ENCODE results near the gene DUSP8. TPM values are rescaled to one million over a fixed set of nuclear protein-coding genes. Genes with fewer than 3 reads are reported as not detected.
A peak's percentile ranks its signal among the peaks of the same experiment; 100 is the strongest.
"Not testable (repeated sequence)": the region's sequence is repeated elsewhere in the genome, so short reads cannot be mapped to it uniquely, and the experiment has no call there.

The DUSP8 gene, protein sequence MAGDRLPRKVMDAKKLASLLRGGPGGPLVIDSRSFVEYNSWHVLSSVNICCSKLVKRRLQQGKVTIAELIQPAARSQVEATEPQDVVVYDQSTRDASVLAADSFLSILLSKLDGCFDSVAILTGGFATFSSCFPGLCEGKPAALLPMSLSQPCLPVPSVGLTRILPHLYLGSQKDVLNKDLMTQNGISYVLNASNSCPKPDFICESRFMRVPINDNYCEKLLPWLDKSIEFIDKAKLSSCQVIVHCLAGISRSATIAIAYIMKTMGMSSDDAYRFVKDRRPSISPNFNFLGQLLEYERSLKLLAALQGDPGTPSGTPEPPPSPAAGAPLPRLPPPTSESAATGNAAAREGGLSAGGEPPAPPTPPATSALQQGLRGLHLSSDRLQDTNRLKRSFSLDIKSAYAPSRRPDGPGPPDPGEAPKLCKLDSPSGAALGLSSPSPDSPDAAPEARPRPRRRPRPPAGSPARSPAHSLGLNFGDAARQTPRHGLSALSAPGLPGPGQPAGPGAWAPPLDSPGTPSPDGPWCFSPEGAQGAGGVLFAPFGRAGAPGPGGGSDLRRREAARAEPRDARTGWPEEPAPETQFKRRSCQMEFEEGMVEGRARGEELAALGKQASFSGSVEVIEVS
- 10 to 100 TPM in 2 of 5 donors, 1 to 10 TPM in 3; 5.2 to 64.3 (median 8.7) TPM for total RNA-seq
- total RNA-seq (2013): 1.6 TPM
- total RNA-seq: 2.6 to 177 (median 24.7) reads per million in 29 experiments

DNA sequence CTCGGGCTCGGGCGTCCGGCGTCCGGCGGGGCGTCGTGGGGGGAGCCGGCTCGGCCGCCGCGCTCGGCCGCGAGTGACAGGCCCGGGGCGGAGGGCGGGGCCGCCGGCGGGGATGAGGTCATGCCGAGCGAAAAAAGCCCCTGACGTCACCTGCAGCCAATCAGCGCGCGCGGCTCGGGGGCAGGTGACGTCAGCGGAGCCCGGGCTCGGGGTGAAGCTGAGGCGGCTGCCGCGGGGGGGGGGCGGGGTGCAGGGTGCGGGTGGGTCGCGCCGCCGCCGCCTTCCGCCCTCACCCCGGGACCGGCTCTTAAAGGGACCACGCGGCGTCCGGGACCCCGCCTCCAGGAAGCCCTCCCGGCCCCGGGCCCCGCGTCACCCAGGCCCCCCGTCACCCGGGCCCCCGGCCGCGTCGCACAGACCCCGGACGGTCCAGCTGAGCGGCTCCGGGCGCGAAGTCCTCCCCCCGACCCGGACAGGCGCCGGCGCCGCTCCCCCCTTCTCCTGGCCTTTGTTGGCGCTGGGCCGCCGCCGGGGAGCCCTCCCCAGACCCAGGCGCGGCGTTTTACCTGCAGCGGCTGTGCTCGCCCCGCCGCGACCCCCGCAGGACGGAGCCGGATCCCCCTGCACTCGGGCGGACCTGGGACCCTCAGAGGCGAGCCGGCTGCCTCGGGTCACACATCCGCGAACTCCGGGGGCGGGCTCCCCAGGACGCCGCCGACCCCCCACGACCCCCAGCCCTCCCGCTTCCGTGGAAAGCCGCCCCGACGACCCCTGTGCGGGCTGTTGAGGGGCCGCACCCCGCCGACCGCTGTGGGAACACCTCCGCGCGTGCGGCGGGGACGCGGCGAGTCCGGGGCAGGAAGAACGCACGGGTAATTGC lies at the start of gene DUSP8:
Gene DUSP8 (minus strand): TSS at position 75 of the 880 bp plus-strand sequence. CDS start 6,445 bp downstream, outside the sequence.
- POLR2A ChIA-PET: interaction anchor here in 1 of 2 donors (0.6 to 0.9 kb wide), 2 partner anchors 26 to 190 kb away, joined by 3 to 5 read pairs; no protein-coding TSS in a partner anchor
- Mint-ChIP-seq H3K9me3 (no peaks in the 10 kb centered on the region), H3K4me3 (peak within 1 kb of the TSS; percentile 73 to 84 (median 79)), H3K4me1 (peaks cover 26 to 30% (median 27%) of the 10 kb centered on the region in 3 donors), H3K27ac (peak within 1 kb of the TSS in 1 of 2 donors; percentile 64), H3K36me3 (no peaks in the 10 kb centered on the region), H3K27me3 (peaks cover 0 to 1% of the 10 kb centered on the region in 2 donors)
- WGBS (ENCODE audit: insufficient coverage): under 1% methylated on average over 115 of the region's 124 CpGs
- Histone ChIP-seq H3K4me3 (ENCODE audit: control insufficient read depth in 1 of 2, extremely low read depth in 1 of 2, low read length in 1 of 2) (peak within 1 kb of the TSS; percentile 56 to 67), H3K9me3 (no peaks in the 10 kb centered on the region), H3K27me3 (replicated peaks in 1 of 2; ENCODE audit: control insufficient read depth in 2 of 2, extremely low read depth in 1 of 2, insufficient read depth in 2 of 2, low read length in 1 of 2) (peaks cover 2 to 16% of the 10 kb centered on the region in 2 experiments), H3K27ac (ENCODE audit: low read length) (peak within 1 kb of the TSS; percentile 89), H3K36me3 (ENCODE audit: control insufficient read depth in 2 of 2, extremely low read depth in 1 of 2, insufficient read depth in 1 of 2, low read length in 1 of 2) (no peaks in the 10 kb centered on the region), H3K4me1 (ENCODE audit: control insufficient read depth in 1 of 2, extremely low read depth in 1 of 2, insufficient read depth in 2 of 2, low read length in 2 of 2) (peaks cover 12 to 62% of the 10 kb centered on the region in 2 experiments)
- CTCF ChIA-PET: interaction anchor here (1.4 to 2.7 kb wide), 2 partner anchors 26 kb away, joined by 8 to 43 read pairs; no protein-coding TSS in a partner anchor
- ATAC-seq (replicated peaks in 1 of 4): peak; percentile 60 to 77 (median 66)
- peak; percentile 81 to 99 (median 94) for DNase-seq

DNA sequence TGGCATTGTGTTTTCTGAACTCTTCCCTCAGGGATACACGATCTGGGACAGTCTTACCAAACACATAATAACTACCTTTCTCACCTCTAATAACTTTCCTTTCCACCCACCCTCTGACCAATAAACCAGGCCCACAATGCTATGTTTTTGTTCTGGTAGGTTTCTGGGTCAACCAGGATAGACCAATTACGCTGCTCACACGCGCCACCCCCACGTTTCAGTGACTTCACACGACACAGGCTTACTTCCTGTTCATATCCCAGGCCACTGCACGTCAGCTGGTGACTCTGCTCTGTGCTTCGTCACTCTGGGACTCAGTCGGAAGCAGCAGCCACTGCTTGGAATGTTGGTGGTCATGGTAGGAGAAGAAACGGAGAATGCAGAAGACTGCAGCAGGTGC lies 47.4 kb upstream of the DUSP8 start:
- Mint-ChIP-seq H3K36me3 (no peaks in the 10 kb centered on the region), H3K4me3 (no peak overlapping the region), H3K27me3 (peaks cover 26 to 38% of the 10 kb centered on the region in 2 donors), H3K4me1 (peaks cover 0 to 6% (median 6%) of the 10 kb centered on the region in 3 donors), H3K27ac (peak overlapping the region in 1 of 2 donors; percentile 26), H3K9me3 (no peaks in the 10 kb centered on the region)
- peaks cover 2 to 25% of the 10 kb centered on the region in 2 experiments for H3K27me3 ChIP-seq (replicated peaks in 1 of 2; ENCODE audit: control insufficient read depth in 2 of 2, extremely low read depth in 1 of 2, insufficient read depth in 2 of 2, low read length in 1 of 2)
- H3K27ac ChIP-seq (ENCODE audit: low read length): no peak overlapping the region
- H3K4me1 ChIP-seq (ENCODE audit: control insufficient read depth in 1 of 2, extremely low read depth in 1 of 2, insufficient read depth in 2 of 2, low read length in 2 of 2): no peaks in the 10 kb centered on the region
- CTCF ChIA-PET: interaction anchor here (0.6 to 1.2 kb wide), 4 partner anchors 13 to 691 kb away, joined by 3 to 6 read pairs (median 3); no protein-coding TSS in a partner anchor
- POLR2A ChIA-PET: interaction anchor here in 1 of 2 donors (0.7 kb wide), 1 partner anchor 269 kb away, joined by 3 read pairs; no protein-coding TSS in a partner anchor
- H3K9me3 ChIP-seq: no peaks in the 10 kb centered on the region
- no peaks in the 10 kb centered on the region for H3K36me3 ChIP-seq (ENCODE audit: control insufficient read depth in 2 of 2, extremely low read depth in 1 of 2, insufficient read depth in 1 of 2, low read length in 1 of 2)
- no peak overlapping the region for H3K4me3 ChIP-seq (ENCODE audit: control insufficient read depth in 1 of 2, extremely low read depth in 1 of 2, low read length in 1 of 2)
- DNase-seq: peak in 11 of 35 experiments; percentile 4 to 41 (median 14)
- WGBS (ENCODE audit: insufficient coverage): 57% methylated on average over 1 of the region's 10 CpGs
- ATAC-seq (replicated peaks in 1 of 4): peak in 2 of 4 experiments; percentile 58 to 79

DNA sequence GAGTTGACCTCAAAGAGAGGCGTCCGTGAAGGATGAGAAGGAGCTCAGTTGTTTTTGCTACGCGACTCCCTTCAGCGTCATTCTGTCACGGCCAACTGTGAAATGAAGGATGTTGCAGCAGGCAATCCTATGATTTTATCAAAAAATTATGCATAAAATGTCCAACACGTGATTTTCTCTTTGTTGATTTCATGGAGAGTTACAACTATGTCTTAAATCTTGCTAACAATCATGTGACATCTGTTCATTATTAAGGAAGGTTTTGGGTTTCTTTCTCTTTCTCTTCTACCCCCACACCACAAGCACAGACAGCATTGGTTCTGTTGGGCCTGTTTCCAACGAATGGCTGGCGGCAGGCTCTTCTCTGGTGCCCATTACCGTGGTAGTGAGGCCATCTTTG lies 46.2 kb upstream of the DUSP8 start:
- H3K27me3 Mint-ChIP-seq: peaks cover 26 to 40% of the 10 kb centered on the region in 2 donors
- CTCF ChIA-PET: no interaction called here
- no peak overlapping the region for H3K27ac Mint-ChIP-seq

DNA sequence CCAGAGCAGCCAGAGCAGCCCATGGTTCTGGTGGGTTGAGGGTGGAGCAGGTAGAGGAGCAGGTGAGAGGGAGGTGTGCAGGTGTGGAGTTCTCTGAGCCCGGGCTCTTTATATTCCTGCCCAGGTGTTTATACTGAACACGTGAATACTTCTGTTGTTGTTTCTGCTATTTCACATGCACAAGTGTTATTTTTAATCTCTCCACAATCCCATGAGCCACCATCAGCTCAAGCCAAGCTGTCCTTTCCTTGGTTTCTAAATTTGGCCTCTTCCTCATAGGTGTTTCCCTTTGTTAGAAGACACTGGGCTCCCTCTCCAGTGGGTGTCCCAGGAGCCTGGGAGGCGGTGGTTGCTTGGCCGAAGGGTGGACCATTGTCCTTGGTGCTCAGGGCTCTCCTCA lies 36.3 kb upstream of the DUSP8 start, which contains the start of gene KRTAP5-3:
Gene KRTAP5-3 (minus strand): TSS at position 101 of the 400 bp plus-strand sequence. CDS start 78 bp downstream, at position 23.
- ChIA-PET CTCF (interaction anchor here in 1 of 2 donors (0.9 kb wide), 1 partner anchor 13 kb away, joined by 3 read pairs; no protein-coding TSS in a partner anchor), POLR2A (no interaction called here)
- DNase-seq (no peak), ATAC-seq (replicated peaks in 1 of 4) (no peak)
- no peaks in the 10 kb centered on the region for H3K36me3 Mint-ChIP-seq
- H3K4me1 Mint-ChIP-seq: peaks cover 6 to 11% (median 9%) of the 10 kb centered on the region in 3 donors
- peaks cover 21 to 28% of the 10 kb centered on the region in 2 donors for H3K27me3 Mint-ChIP-seq
- no peak within 1 kb of the TSS for H3K27ac ChIP-seq (ENCODE audit: low read length)
- no peak within 1 kb of the TSS for H3K27ac Mint-ChIP-seq
- peaks cover 0 to 49% of the 10 kb centered on the region in 2 experiments for H3K27me3 ChIP-seq (replicated peaks in 1 of 2; ENCODE audit: control insufficient read depth in 2 of 2, extremely low read depth in 1 of 2, insufficient read depth in 2 of 2, low read length in 1 of 2)
- 83% methylated on average over 2 of the region's 4 CpGs for WGBS (ENCODE audit: insufficient coverage)
- H3K4me3 Mint-ChIP-seq: no peak within 1 kb of the TSS
- H3K36me3 ChIP-seq (ENCODE audit: control insufficient read depth in 2 of 2, extremely low read depth in 1 of 2, insufficient read depth in 1 of 2, low read length in 1 of 2): no peaks in the 10 kb centered on the region
- H3K4me1 ChIP-seq (ENCODE audit: control insufficient read depth in 1 of 2, extremely low read depth in 1 of 2, insufficient read depth in 2 of 2, low read length in 2 of 2): peaks cover 0 to 11% of the 10 kb centered on the region in 2 experiments
- H3K4me3 ChIP-seq (ENCODE audit: control insufficient read depth in 1 of 2, extremely low read depth in 1 of 2, low read length in 1 of 2): no peak within 1 kb of the TSS
- H3K9me3 Mint-ChIP-seq: no peaks in the 10 kb centered on the region
- no peaks in the 10 kb centered on the region for H3K9me3 ChIP-seq

More for the DNA sequence above, 46.2 kb upstream of the DUSP8 start:
- peaks cover 2 to 28% of the 10 kb centered on the region in 2 experiments for H3K27me3 ChIP-seq (replicated peaks in 1 of 2; ENCODE audit: control insufficient read depth in 2 of 2, extremely low read depth in 1 of 2, insufficient read depth in 2 of 2, low read length in 1 of 2)
- Mint-ChIP-seq H3K4me3 (no peak overlapping the region), H3K9me3 (no peaks in the 10 kb centered on the region), H3K4me1 (peaks cover 0 to 6% (median 6%) of the 10 kb centered on the region in 3 donors), H3K36me3 (no peaks in the 10 kb centered on the region)
- no peak overlapping the region for H3K4me3 ChIP-seq (ENCODE audit: control insufficient read depth in 1 of 2, extremely low read depth in 1 of 2, low read length in 1 of 2)
- 100% methylated on average over 1 of the region's 10 CpGs for WGBS (ENCODE audit: insufficient coverage)
- DNase-seq (no peak), ATAC-seq (replicated peaks in 1 of 4) (no peak)
- POLR2A ChIA-PET: no interaction called here
- no peaks in the 10 kb centered on the region for H3K9me3 ChIP-seq
- H3K4me1 ChIP-seq (ENCODE audit: control insufficient read depth in 1 of 2, extremely low read depth in 1 of 2, insufficient read depth in 2 of 2, low read length in 2 of 2): no peaks in the 10 kb centered on the region
- H3K36me3 ChIP-seq (ENCODE audit: control insufficient read depth in 2 of 2, extremely low read depth in 1 of 2, insufficient read depth in 1 of 2, low read length in 1 of 2): no peaks in the 10 kb centered on the region
- no peak overlapping the region for H3K27ac ChIP-seq (ENCODE audit: low read length)

DNA sequence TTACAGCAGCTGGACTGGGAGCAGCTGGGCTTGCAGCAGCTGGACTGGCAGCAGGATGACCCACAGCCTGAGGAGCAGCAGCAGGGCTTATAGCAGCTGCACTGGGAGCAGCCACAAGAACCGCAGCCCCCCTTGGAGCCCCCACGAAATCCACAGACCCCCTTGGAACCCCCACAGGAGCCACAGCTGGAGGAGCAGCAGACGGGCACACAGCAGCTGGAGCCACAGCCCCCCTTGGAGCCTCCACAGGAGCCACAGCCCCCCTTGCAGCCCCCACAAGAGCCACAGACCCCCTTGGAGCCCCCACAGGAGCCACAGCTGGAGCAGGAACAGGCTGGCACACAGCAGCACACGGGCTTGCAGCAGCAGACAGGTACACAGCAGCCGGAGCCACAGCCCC lies 35.8 kb upstream of the DUSP8 start:
- H3K4me1 Mint-ChIP-seq: peaks cover 6 to 11% (median 9%) of the 10 kb centered on the region in 3 donors
- H3K4me1 ChIP-seq (ENCODE audit: control insufficient read depth in 1 of 2, extremely low read depth in 1 of 2, insufficient read depth in 2 of 2, low read length in 2 of 2): peaks cover 0 to 11% of the 10 kb centered on the region in 2 experiments
- 41% methylated on average over 2 of the region's 5 CpGs for WGBS (ENCODE audit: insufficient coverage)
- H3K9me3 Mint-ChIP-seq; ATAC-seq (replicated peaks in 1 of 4); H3K4me3 Mint-ChIP-seq; POLR2A ChIA-PET; H3K27ac Mint-ChIP-seq; DNase-seq; H3K27ac ChIP-seq (ENCODE audit: low read length); CTCF ChIA-PET; H3K4me3 ChIP-seq (ENCODE audit: control insufficient read depth in 1 of 2, extremely low read depth in 1 of 2, low read length in 1 of 2); H3K9me3 ChIP-seq; H3K36me3 ChIP-seq (ENCODE audit: control insufficient read depth in 2 of 2, extremely low read depth in 1 of 2, insufficient read depth in 1 of 2, low read length in 1 of 2); H3K36me3 Mint-ChIP-seq: not testable (repeated sequence)
- peaks cover 24 to 33% of the 10 kb centered on the region in 2 donors for H3K27me3 Mint-ChIP-seq
- peaks cover 0 to 49% of the 10 kb centered on the region in 2 experiments for H3K27me3 ChIP-seq (replicated peaks in 1 of 2; ENCODE audit: control insufficient read depth in 2 of 2, extremely low read depth in 1 of 2, insufficient read depth in 2 of 2, low read length in 1 of 2)

Data from T-cell (primary cell).